Activated CD4-positive, alpha-beta T cell treated with anti-CD3 and anti-CD28 coated beads, Interleukin-2, amount 50 U/mL, for 24 hours (primary cell): ENCODE measurements around the gene ACTG1.

Source experiments
- DNase-seq, 2 donors: peaks; one replicate each; pipeline ENCODE4 v3.0.0-alpha.2; 2020; ENCODE audit warnings: low read depth in 1 of 2, low spot score in 1 of 2

ACTG1 gene

DNA sequence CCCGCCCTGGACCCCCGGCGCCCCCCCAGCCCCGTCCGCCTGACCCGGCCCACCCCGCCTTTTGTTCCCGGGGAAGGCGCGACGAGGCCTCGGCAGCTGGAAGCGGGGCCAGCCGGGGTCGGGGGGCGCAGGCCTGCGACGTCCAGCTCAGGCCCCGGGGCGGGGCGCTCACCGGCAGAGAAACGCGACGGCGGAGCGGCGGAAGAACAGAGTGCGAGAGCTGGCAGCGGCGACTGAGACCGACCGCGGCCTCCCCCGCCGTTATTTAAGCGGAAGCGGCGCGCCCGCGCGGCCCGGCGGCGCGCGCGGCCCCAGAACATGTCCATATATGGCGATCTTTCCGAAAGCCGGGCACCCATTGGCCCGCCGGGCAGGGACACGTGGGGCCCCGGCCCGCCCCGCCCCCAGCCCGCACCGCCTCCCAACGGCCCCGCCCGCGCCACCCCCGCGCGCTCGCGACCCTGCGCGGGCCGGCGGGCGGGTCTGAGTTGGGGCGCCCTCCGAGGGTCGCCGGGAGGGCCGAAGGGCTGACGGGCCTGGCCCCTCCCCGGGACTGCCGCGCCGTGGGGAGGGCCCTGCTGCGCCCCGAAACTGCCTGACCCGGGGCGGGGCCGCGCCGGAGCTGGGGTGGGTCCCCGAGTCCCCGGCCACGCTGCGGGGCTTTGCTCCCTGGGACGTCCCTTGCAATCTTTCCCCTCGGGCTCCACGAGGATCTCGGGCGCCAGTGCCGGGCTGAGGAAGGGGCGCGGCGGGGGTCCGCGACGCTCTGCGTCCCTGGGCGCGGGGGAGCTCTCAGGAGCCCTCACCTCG is at the start of gene ACTG1:
TSS of gene ACTG1 (minus strand) at position 238 of the 810 bp plus-strand sequence. CDS start 445 bp downstream, outside the sequence.
- peak; percentile 84 to 87 for DNase-seq

DNA sequence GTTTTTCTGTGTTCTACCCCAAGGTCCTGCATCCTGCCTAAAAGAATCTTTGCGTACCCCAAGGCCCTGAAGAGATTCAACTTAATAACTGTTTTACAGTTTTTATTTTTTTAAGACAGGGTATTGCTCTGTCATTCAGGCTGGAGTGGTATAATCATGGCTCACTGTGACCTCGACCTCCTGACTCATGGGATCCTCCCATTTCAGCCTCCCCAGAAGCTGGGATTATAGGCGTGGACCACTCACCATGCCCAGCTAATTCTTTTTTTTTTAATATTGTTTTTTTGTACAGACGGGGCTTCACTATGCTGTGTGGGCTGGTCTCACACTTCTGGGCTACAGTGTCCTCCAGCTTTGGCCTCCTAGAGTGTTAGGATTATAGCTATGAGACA is 48.9 kb upstream of the ACTG1 start:
- DNase-seq: no peak

DNA sequence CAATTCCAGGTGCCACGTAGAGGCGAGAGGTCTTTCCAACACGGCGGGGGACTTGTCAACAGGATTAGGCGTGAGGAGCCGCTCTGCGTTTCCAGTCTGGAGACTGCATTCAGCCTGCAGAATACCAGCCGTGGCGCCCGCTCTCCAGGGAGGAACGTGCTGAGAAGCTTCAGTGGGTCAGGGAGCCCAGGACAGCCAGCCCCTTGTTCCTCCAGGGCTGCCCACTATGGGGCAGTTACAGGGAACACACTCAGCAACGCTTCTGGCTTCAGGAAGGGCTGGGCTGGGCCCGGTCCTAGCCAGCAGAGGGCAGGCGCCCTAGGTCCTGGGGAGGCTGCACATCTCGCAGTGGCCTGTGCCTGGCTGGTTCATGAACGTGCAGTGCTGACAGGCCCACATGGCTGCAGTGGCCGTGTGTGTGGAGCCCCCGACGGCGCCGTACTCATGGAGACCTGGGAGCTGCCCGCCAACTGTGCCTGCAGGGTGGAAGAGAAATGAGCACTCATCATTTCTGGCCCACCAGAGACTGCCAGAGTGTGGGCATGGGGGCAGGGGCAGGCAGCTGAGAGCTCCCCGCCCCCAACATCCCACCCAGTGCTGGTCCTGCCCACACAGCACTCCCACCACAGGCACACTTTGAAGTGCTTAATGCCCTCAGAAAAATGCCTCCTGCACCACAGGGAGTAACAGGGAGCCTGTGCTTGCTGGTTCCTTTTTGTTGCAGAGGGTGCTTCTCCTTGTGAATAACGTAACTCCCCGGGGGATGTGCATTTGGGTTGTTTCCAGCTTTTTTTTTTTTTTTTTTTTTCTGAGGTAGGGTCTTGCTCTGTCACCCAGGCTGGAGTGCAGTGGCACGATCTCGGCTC is 46.6 kb upstream of the ACTG1 start:
- DNase-seq: no peak

DNA sequence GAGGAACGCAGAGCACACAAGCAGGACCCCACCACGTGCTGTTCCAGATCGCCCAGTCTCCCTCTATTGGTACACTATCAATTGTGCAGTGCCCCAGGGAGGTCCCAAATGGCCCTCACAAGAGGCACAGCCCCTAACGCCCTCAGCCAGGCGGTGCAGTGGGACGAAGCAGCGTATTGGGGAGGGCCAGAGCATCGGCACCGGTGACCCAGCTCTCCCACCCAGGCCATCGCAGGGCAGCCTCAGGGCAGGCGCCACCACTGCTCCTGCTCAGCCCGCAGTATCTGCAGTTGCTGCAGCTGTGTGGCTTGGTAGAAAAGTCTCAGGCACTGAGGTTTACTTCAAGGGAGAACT is 45.5 kb upstream of the ACTG1 start:
- DNase-seq: no peak

DNA sequence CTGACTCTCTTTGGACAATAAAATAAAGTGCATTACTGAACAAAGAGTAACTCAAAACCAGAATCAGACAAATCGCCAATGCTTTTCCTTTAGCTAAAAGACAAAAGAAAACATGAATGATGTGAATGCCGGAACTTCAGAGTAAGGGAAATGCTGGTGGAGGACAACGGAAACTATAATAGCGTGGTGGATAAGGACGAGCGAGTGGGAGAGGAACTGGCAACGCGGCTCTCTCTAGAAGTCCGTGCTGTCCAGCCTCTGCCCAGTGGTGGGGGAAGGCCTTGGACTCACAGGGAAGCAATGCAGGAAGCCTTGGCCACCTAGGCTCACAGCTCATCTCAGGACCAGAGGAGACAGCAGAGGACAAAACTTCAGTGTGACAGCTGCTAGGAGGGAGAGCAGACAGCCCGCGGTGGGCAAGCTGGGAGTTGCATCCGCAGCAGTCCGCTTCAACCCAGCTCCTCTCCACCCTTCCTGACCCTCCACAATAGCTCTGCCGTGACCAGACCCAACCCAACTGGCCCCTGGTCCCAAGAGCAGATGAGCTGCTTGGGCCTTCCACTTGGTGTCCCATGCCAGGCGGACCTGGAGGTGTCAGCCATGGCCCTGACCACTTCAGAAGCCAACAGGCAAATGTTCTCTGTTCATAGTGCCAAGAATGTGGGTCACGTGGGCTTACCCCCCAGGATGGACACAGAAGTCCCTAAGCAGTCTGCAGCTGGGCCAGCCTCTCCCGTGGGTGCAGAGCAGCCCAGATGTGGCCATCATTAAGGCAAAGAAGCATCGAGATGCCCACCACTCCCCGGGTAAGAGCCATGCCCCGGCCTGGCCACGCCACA is 44.9 kb upstream of the ACTG1 start:
- DNase-seq: no peak

DNA sequence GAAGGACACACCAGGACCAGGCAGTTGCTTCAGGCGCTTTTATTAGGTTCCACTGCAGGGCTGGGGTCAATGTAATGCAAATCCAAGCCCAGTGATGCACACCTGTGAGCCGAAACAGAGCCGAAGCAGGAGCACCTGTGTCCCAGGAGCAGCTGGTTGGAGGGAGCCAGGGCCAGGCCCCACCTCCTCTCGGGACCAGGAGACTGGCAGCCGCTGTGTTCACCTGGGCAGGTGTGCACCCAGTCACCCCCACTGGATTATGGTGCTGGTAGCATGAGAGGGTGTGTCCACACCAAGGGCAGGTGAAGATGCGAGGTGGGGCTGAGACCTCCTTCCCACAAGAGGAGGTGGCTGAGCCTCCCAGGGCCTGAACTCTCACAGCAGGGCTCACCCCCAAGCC is 44.3 kb upstream of the ACTG1 start:
- DNase-seq: no peak

DNA sequence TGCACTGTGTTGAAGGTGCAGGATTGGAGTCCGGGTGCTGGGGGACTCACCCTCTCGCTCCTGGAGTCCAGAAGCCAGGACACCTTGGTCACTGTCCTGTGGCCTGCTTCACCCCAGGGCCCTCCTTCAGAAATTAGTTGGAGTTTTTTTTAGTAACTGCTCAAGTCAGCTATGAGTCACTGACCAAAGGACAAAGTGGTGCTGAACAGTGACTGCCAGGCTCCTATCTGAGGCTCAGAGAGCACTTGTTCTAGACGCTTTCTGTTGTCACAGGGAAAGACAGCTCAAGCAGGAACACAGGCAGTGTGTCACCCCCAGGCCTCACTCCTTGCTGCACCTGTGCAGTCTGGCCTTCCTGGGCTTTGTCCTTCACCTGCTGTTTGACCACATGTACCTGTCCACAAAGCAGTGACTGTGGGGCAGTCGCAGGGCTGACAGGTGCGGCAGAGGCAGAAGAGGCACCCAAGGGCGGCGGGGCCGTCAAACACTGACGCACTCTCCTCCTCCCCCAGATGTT is 43.6 kb upstream of the ACTG1 start:
- DNase-seq: no peak

DNA sequence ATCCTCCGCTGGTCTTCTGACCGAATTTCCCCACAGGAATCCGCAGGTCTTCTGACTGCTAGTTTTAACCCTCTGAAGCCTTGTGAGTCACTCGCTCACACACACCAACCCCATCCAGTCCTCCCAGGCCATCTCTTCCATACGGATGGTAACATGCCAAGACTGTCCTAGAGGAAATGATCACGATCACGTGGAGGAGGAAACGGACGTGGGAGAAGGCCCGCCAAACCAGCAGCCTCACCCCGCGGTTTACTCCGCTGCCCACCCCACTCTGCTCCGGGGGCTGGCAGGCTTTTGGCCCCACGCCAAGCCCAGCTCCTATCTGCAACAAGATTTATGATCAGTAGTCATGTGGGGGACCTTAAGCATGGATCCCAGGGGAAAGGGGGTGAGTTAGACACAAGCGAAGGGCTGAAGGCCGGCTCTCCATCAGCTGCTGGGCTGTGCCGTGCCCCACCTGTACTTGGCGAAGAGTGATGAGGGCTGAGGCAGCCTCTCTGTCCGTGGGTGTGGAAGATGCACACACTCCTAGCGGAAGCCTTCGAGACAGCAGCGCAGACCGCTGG is 41.1 kb upstream of the ACTG1 start:
- DNase-seq: no peak

DNA sequence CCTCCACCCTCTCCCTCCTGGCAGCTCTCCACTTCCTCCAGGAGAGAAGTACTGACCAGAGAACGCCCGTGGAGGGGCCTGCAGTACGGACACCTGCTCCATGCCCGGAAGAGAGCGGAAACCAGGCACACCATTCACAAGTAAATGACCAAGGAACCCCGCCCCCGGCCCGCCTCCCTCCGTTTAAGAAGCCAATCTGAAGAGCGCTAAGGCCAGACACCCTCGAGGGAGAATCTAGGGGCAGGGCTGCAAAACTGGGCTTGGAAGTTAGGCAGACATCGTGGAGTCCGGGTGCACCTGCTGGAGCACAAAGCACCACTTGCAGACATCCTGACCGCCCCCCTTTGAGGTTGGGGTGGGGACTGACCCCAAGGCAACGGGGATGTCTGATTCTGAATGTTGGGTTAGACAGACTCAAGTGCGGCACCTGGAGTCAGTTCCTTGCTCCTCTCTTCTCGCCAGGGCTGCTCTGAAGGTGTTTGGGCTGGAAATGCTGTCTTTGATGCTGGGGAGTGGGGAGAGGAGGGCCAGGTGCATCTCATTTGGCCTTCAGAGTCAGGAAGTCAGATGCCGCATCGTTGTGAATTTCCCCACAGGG is 40.5 kb upstream of the ACTG1 start:
- DNase-seq: peak in 1 of 2 donors; percentile 68

DNA sequence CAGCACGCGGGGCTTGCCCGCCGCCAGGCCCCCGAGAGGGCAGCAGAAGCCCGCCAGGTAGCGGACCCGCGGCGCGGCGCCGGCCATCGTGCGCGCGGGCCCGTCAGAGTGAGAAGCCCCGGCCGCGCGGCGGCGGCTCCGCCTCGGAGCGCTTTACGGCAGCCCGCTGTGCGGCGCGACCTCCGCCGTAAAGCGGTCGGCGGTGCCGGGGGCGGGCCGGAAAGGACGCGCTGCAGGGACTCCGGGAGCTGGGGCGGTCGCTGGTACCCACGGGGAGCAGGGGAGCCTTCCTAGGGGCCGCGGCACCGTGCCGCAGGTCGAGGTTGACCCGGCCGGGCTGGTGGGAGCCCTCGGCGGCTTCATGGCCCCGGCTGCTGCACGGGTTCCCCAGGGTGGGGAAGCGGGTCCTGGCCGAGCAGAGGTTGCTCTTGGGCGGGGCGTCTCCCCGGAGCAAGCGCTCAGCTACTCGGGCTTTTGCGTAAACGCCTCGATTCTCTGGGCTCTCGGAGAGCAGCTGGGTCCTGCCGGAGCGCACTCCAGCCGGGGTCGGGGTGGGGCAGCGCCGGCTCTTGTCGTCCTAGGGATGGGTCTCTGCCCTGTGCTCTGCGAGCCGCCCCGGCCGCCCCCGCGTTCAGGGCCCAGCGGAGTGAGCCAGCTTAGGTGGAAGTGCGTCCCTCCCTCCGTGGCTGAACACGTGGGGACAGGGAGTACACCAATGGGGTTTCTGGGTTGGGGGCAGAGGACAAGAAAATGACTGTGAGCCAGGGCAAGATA is 39.8 kb upstream of the ACTG1 start, which contains the start of gene FAAP100:
TSS of gene FAAP100 (minus strand) at position 110 of the 774 bp plus-strand sequence. CDS start at position 87, 23 bp downstream.
- peak; percentile 70 to 71 for DNase-seq

DNA sequence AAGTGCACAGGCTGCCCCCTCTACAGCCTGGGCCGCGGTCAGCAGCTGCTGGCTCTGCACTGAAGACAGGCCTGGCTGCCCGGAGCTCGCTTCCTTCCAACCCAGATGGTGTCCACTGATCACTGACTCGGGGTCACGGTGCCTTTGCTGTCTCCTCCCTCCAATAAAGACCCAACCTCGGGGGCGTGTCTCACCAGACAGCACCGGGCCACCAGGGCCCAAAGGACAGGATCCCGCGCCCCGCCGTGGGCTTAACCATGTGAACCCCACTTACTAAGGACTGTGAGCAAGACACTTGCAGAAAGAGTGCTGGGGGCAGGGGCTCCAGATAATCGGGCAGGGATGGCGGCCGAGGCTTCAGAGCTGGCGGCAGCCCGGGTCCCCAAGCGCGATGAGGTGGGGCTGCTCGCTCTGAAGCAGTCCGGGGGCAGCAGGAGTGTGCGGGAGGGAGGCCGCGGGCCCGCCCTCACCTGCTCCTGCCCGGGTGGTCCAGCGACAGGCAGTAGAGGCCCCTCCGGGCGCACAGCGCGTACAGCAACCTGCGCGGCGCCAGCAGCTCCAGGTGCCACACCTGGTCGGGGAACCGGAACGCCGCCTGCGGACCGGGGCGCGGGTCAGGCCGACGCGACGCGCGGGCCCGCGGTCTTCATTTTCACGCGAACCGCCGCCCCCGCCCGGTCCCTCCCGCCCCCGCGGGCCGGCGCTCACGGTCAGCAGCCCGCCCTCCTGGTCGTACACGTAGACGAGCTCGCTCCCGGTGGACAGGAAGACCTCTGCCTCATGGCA is 39.1 kb upstream of the ACTG1 start:
- DNase-seq: no peak

DNA sequence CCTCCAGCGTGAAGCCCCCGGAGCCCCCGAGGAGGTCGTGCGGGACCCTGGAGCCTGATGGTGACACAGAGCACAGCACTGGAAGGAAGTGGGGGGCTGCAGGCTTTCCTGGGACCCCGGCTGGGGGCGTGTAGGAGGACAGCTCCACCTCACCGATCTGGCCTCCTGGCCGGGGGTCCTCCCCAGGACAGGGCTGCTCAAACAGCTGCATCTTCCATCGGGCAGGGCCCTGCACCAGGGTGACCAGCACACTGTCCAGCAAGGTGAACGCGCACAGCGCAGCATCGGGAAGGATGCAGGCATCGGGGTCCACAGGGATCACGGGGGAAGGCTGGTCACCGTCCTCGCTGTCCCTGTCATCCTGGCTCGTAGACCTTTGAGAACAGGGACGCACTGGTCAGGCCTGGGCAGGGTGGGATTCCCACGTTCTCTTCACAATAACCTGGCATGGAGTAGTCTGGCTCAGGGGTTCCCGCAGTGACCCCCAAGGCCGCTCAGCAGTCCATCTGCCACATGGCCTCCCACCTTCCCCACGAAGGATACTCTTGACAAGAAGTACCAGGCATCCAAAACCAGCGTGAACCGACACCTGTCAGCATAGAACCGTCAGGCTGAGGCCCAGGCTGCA is 38.3 kb upstream of the ACTG1 start:
- no peak for DNase-seq

DNA sequence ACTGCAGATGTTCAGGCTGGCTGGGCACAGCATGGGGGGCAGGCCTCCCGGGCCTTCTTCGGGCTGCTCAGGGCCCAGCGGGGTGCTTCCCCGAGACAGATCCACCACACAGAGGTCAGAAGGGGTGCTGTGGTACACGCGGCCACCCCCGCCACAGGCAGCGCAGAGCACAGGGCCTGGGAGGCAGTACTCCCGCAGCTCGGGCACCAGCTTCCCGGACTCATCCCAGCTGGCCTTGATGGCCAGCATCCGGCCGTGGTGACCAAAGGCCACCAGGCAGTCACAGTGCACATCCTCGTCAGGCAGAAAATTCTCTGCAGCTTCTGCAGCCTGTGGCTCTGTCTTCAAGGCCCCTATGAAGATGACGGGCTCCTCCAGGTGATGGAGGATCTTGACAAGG is 37.7 kb upstream of the ACTG1 start:
- DNase-seq: no peak

DNA sequence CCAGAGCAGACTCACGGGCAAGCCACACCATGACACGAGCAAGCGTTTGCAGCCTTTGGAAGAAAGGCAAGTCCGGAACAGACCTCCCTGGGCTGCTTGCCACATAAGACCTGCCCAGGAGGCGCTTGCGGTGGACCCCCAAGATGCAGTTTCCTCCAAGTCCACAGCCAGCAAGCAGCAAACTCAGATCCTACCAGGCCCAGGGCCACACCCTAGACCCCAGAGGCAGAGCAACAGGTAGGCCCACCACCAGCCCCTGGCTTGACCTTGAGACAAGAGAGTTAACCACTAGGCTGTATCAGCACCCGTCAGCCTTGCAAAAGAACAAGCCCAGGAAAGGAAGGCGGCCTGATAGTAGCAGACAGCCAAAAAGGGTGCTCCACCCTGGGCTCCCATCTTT is 37.2 kb upstream of the ACTG1 start:
- DNase-seq: no peak

DNA sequence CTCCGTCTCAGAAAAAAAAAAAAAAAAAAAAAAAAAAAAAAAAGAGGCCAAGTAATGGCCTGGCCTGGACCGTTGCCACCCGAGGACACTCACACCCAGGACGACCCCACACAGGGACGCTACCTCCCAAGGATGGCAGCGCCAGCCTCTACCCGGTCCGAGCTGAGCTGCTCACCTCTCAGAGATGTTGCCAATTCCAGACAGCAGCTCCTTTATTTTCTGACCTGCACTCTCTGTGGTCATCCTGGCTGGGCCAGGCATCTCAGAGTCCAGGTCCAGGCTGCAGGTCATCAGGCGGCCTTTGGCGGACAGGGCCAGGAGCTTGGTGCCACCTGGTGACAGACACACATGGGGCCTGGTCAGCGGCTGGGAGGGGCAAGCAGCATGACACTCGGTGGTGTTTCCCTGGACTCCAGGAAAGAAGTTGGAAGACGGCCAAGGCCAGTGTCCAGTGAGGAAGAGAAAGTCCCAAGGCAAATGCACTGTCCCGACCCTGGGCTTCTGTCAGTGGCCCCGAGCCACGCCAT is 36.5 kb upstream of the ACTG1 start:
- no peak for DNase-seq

DNA sequence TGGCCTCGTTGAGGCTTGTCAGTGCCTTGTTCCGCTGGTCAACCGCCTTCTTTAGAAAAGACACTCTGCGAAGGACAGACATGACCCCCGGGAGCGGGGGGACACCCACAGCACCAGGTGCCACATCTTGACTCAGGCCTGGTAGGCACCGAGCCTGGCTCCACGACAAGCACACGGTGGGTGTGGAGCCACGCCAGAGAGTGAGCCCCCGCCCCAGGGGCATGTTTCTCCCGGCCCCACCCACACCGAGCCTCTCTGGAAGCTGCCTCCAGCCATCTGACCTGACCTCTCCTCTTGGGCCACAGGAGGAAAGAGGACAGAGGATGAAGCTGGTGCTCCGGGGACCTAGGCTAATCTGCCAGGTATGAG is 35.0 kb upstream of the ACTG1 start:
- no peak for DNase-seq

DNA sequence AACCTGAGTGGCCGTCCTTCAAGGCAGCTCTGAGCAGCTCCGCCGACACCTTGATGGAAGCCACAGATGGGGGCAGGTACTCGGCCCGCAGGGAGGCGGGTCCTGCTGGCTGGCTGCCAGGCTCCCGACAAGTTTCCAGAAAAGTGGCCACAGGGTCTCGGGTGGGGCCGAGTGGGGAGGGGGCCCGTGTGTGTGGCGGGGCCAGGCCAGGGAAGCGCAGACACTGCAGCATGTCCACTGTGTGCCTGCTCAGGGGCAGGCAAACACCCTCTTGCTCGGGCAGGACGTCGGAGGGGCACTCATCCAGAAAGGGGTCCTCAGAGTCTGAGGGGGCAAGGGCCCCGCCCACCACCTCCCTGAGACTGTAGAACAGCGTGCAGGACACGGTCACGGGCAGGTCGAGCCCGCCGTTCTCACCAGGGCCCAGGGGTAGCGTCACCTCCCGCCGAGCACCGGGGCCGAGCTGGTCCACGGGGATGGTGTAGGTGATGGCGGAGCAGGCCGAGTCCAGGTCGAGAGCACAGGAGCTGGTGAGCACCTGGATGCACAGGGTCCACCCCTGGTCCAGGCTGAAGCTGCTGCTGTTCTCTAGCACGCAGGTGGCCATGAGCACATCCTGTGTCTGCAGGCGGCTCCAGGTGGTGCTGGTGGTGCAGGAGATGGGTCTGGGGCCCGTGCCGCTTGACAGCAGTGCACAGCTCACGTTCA is 34.5 kb upstream of the ACTG1 start:
- no peak for DNase-seq
